ENCODE data around the gene SULT1B1.

DNA sequence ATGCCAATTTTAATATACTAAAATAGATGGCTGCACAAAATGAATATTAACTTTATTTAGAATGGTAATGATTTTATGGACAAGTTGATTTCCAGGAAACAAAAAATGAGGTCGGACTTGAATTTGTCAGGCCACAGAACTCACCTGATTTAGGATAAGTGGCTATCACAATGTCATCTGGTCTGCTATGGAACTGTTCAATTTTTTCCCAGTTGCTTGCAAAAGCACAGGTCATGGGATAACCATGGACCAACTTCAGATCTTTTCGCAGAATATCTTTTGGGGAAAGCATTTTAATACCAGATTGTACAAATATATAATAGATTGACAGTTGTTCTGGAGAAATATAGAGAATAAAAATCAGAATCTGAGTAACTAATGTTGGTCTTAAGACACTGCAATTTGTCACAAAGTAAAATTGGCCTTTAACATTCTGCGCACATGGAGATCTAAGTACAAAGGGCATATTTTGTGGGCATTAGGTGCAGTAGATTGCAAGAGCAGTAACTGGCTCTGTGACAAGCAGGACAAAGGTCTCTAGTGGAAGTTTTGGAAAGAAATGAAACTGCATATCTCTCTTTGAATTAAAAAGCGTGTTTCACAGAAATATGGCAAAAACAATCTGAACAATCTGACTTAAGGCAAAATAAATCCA, 5.4 kb downstream of the SULT1B1 start:
- TF ChIP-seq POLR2A (IDR thresholded peaks at IDR 0.05), result no peak
- TF ChIP-seq, protein P1, sequence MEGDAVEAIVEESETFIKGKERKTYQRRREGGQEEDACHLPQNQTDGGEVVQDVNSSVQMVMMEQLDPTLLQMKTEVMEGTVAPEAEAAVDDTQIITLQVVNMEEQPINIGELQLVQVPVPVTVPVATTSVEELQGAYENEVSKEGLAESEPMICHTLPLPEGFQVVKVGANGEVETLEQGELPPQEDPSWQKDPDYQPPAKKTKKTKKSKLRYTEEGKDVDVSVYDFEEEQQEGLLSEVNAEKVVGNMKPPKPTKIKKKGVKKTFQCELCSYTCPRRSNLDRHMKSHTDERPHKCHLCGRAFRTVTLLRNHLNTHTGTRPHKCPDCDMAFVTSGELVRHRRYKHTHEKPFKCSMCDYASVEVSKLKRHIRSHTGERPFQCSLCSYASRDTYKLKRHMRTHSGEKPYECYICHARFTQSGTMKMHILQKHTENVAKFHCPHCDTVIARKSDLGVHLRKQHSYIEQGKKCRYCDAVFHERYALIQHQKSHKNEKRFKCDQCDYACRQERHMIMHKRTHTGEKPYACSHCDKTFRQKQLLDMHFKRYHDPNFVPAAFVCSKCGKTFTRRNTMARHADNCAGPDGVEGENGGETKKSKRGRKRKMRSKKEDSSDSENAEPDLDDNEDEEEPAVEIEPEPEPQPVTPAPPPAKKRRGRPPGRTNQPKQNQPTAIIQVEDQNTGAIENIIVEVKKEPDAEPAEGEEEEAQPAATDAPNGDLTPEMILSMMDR (IDR thresholded peaks at IDR 0.05), result no peak
